ENCODE results near the gene DPH6.

- no peak for TF ChIP-seq POLR2A (IDR thresholded peaks at IDR 0.05)
- TF ChIP-seq CTCF (IDR thresholded peaks at IDR 0.05) = no peak
Observed at GRCh38 chr15:35329521-35329961, 216.4 kb downstream of the DPH6 start.

All from thyroid gland (tissue), 4 donors.